Keratinocyte (primary cell): Measurements from ENCODE around the gene VSIG4. TPM values are rescaled to one million over a fixed set of nuclear protein-coding genes. Genes with fewer than 3 reads are reported as not detected.

Experiments
- DNase-seq: peaks from one replicate; pipeline ENCODE4 v3.0.0-alpha.2; 2011; ENCODE audit warnings: low read depth, missing footprints, low spot score
- FAIRE-seq: peaks from 2 replicates; lab custom pipeline; 2011; peaks lifted over from hg19 to GRCh38; lab: Jason Lieb, UNC
- H2AFZ ChIP-seq: 2 replicates; pipeline ENCODE4 v1.6.0; 2012; ENCODE audit warnings: low read length, control low read depth, inconsistent platforms; ENCODE audit not compliant: control insufficient read depth
- H3K27ac ChIP-seq: 2 replicates; pipeline ENCODE4 v1.5.1; 2011; ENCODE audit warnings: low read length; ENCODE audit not compliant: control insufficient read depth, insufficient read depth
- H3K27me3 ChIP-seq: 3 replicates; pipeline ENCODE4 v1.6.0; 2011; ENCODE audit warnings: low read length; ENCODE audit not compliant: control insufficient read depth, insufficient read depth; ENCODE audit errors: extremely low read depth
- H3K36me3 ChIP-seq, 2 experiments: 2 replicates in 1 of 2; 3 replicates in 1 of 2; pipeline ENCODE4 v1.5.1; 2011; ENCODE audit warnings: low read length in 2 of 2, mild to moderate bottlenecking in 1 of 2; ENCODE audit not compliant: control insufficient read depth in 2 of 2, insufficient read depth in 2 of 2; ENCODE audit errors: extremely low read depth in 1 of 2
- H3K4me1 ChIP-seq: 3 replicates; pipeline ENCODE4 v1.5.1; 2011; ENCODE audit warnings: low read length; ENCODE audit not compliant: control insufficient read depth, insufficient read depth; ENCODE audit errors: extremely low read depth
- H3K4me2 ChIP-seq: 3 replicates; pipeline ENCODE4 v1.6.0; 2011; ENCODE audit warnings: low read depth, low read length; ENCODE audit not compliant: control insufficient read depth, insufficient read depth; ENCODE audit errors: extremely low read depth
- H3K4me3 ChIP-seq, 3 experiments: fragments of 200-600 bp in 1 of 3; sonication (generic) in 1 of 3; 2 replicates in 2 of 3; 3 replicates in 1 of 3; pipeline ENCODE4 v1.5.1; 2011 to 2016; ENCODE audit warnings: low read length in 3 of 3, mild to moderate bottlenecking in 3 of 3, control low read depth in 2 of 3, inconsistent platforms in 1 of 3, low read depth in 1 of 3, mixed read lengths in 1 of 3, mixed run types in 1 of 3, moderate library complexity in 1 of 3; ENCODE audit not compliant: control insufficient read depth in 2 of 3, insufficient read depth in 2 of 3; ENCODE audit errors: extremely low read depth in 1 of 3
- H3K79me2 ChIP-seq: 2 replicates; pipeline ENCODE4 v1.6.0; 2012; ENCODE audit warnings: low read length; ENCODE audit not compliant: control insufficient read depth, insufficient read depth
- H3K9ac ChIP-seq: 3 replicates; pipeline ENCODE4 v1.6.0; 2011; ENCODE audit warnings: low read length; ENCODE audit not compliant: control insufficient read depth, insufficient read depth; ENCODE audit errors: extremely low read depth
- H3K9me1 ChIP-seq: 3 replicates; pipeline ENCODE4 v1.6.0; 2011; ENCODE audit warnings: low read length; ENCODE audit not compliant: control insufficient read depth, insufficient read depth; ENCODE audit errors: extremely low read depth
- H3K9me3 ChIP-seq: 2 replicates; pipeline ENCODE4 v1.5.1; 2012; ENCODE audit warnings: low read depth, low read length; ENCODE audit not compliant: control insufficient read depth
- H4K20me1 ChIP-seq: 3 replicates; pipeline ENCODE4 v1.6.0; 2011; ENCODE audit warnings: low read length; ENCODE audit not compliant: control insufficient read depth, insufficient read depth; ENCODE audit errors: extremely low read depth
- EZH2 ChIP-seq: IDR thresholded peaks from one replicate; pipeline ENCODE4 v1.6.1; 2012; ENCODE audit warnings: inconsistent platforms, mild to moderate bottlenecking, low read length, moderate library complexity
- dilution Hi-C: fragments of 300-500 bp; cut with MboI; formaldehyde crosslinking; loops from one replicate; pipeline ENCODE4 v1.7.0; 2020; ENCODE audit warnings: low sequenced_read_pairs; ENCODE audit not compliant: extremely low pct_ligation_motif_present
- polyA plus RNA-seq, 5 experiments: library from polyadenylated mRNA; depleted of rRNA in 3 of 5; stranded (reverse) in 3 of 5; stranded (forward) in 1 of 5; unstranded in 1 of 5; fragments of >200 nt; gene quantifications; 1 replicate in 1 of 5; 2 replicates in 3 of 5; 3 replicates in 1 of 5; pipeline versions ENCODE4 v1.2.1 to v1.2.3, GENCODE V29; 2011 to 2012; ENCODE audit warnings: missing spikeins in 2 of 5, low read depth in 1 of 5, low replicate concordance in 1 of 5
- TF ChIP-seq, protein P1 (sequence below), 3 experiments: IDR thresholded peaks in 1 of 3; conservative IDR thresholded peaks in 1 of 3; optimal IDR thresholded peaks in 1 of 3; 2 replicates in 2 of 3; 3 replicates in 1 of 3; pipeline versions ENCODE3 to v1.5.1; 2011; ENCODE audit warnings: low read length in 3 of 3, mild to moderate bottlenecking in 3 of 3, moderate library complexity in 2 of 3, control low read depth in 1 of 3, inconsistent platforms in 1 of 3; ENCODE audit not compliant: insufficient read depth in 2 of 3; ENCODE audit errors: extremely low read depth in 1 of 3

VSIG4 gene
- polyA plus RNA-seq, 1 donor (not counting 4 experiments of a cell fraction or from before 2014, with no cell fraction given), result not detected

DNA sequence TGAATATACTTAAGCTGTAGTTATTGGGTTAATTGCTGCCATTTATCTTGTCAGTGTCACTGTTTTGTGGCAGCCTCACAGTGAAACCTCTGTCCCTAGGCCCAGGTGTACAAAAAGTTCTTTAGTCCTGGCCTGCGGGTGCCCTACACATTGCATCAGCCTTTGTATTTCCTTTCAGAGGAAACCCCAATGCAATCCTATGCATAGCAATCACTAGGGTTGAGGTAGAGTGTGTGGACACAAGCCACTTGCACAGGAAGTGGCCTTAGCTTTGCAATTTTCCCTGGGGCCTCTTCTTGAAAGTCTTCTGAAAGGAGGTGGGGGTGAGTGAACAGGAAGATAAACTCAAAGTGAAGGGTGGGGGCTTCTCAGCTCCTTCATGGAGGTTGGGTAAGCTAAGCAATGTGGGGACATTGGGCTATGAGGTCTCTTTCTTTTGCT lies 27.8 kb downstream of the VSIG4 start:
- TF ChIP-seq EZH2, result no peak
- TF ChIP-seq, protein P1, sequence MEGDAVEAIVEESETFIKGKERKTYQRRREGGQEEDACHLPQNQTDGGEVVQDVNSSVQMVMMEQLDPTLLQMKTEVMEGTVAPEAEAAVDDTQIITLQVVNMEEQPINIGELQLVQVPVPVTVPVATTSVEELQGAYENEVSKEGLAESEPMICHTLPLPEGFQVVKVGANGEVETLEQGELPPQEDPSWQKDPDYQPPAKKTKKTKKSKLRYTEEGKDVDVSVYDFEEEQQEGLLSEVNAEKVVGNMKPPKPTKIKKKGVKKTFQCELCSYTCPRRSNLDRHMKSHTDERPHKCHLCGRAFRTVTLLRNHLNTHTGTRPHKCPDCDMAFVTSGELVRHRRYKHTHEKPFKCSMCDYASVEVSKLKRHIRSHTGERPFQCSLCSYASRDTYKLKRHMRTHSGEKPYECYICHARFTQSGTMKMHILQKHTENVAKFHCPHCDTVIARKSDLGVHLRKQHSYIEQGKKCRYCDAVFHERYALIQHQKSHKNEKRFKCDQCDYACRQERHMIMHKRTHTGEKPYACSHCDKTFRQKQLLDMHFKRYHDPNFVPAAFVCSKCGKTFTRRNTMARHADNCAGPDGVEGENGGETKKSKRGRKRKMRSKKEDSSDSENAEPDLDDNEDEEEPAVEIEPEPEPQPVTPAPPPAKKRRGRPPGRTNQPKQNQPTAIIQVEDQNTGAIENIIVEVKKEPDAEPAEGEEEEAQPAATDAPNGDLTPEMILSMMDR (optimal IDR thresholded peaks at IDR 0.05 in 1 of 3, IDR thresholded peaks at IDR 0.05 in 1 of 3, conservative IDR thresholded peaks at IDR 0.05 in 1 of 3; ENCODE audit: extremely low read depth in 1 of 3, insufficient read depth in 2 of 3, low read length in 3 of 3), result no peak
- Histone ChIP-seq H3K27ac (no peak overlapping the region), H2AFZ (no peak overlapping the region), H3K9me1 (no peaks in the 10 kb centered on the region), H3K4me3 (no peak overlapping the region), H3K4me1 (no peaks in the 10 kb centered on the region), H3K79me2 (no peaks in the 10 kb centered on the region), H3K9ac (no peak overlapping the region), H3K36me3 (no peaks in the 10 kb centered on the region), H3K9me3 (no peaks in the 10 kb centered on the region), H3K4me2 (no peak overlapping the region), H4K20me1 (no peaks in the 10 kb centered on the region), H3K27me3 (no peaks in the 10 kb centered on the region)
- FAIRE-seq, result no peak
- DNase-seq, result no peak
- dilution Hi-C loops, result no loop called here

DNA sequence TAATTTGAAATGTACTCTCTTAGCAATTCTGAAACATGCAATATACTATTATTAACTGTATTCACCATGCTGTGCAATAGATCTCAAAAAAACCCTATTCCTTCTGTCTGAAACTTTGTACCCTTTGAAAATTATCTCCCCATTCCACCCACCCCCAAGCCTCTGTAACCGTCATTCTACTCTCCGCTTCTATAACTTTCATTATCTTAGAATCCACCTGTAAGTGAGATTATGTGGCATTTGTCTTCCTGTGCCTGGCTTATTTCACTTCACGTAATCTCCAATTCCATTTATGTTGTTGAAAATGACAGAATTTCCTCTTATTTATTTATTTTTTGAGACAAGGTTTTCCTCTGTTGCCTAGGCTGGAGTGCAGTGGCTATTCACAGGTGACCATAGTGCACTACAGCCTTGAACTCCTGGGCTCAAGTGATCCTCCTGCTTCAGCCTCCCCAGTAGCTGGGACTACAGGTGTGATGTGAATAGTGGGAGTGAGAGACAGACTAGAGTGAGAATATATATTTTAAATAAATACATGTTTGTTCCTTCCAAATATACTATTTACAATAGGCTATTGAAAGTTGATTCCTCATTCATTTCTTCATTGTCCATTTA lies 30.5 kb downstream of the VSIG4 start:
- no peaks in the 10 kb centered on the region for H3K4me1 ChIP-seq
- no peaks in the 10 kb centered on the region for H3K36me3 ChIP-seq
- FAIRE-seq (no peak), DNase-seq (no peak)
- no peak overlapping the region for H3K4me3 ChIP-seq
- H3K9me3 ChIP-seq, result no peaks in the 10 kb centered on the region
- H4K20me1 ChIP-seq, result no peaks in the 10 kb centered on the region
- H3K27ac ChIP-seq, result no peak overlapping the region
- dilution Hi-C loops, result no loop called here
- TF ChIP-seq, protein P1 (optimal IDR thresholded peaks at IDR 0.05 in 1 of 3, IDR thresholded peaks at IDR 0.05 in 1 of 3, conservative IDR thresholded peaks at IDR 0.05 in 1 of 3; ENCODE audit: extremely low read depth in 1 of 3, insufficient read depth in 2 of 3, low read length in 3 of 3), result no peak
- no peak for TF ChIP-seq EZH2
- no peaks in the 10 kb centered on the region for H3K79me2 ChIP-seq
- H3K4me2 ChIP-seq, result no peak overlapping the region
- no peak overlapping the region for H2AFZ ChIP-seq
- H3K9ac ChIP-seq, result no peak overlapping the region
- H3K9me1 ChIP-seq, result no peaks in the 10 kb centered on the region
- H3K27me3 ChIP-seq, result no peaks in the 10 kb centered on the region
